NCI-H460 (cell line): Measurements from ENCODE around the gene PTBP3. TPM values are rescaled to one million over a fixed set of nuclear protein-coding genes. Genes with fewer than 3 reads are reported as not detected.
"Not testable (repeated sequence)": the region's sequence is repeated elsewhere in the genome, so short reads cannot be mapped to it uniquely, and the experiment has no call there.

Experiments
- DNase-seq: peaks from one replicate; pipeline ENCODE4 v3.0.0-alpha.2; 2016; ENCODE audit warnings: low read depth; ENCODE audit errors: extremely low read depth
- total RNA-seq: library from RNA; depleted of rRNA; stranded (reverse); fragments of >200 nt; shearing (Covaris generic); gene quantifications from 2 replicates; pipeline ENCODE4 v1.2.3, GENCODE V29; 2014

PTBP3 gene
- total RNA-seq, 1 experiment from 2014 or later: 79.9 TPM

- no peak for DNase-seq
Measured at GRCh38 chr9:112325127-112325526, 8.3 kb downstream of the PTBP3 start.

- no peak for DNase-seq
Measured at GRCh38 chr9:112323378-112323854, 10.0 kb downstream of the PTBP3 start.

GRCh38 chr9:112322701-112323377 is 10.6 kb downstream of the PTBP3 start:
- DNase-seq: no peak

- no peak for DNase-seq
Measured at GRCh38 chr9:112316258-112316943, 17.0 kb downstream of the PTBP3 start.

DNA sequence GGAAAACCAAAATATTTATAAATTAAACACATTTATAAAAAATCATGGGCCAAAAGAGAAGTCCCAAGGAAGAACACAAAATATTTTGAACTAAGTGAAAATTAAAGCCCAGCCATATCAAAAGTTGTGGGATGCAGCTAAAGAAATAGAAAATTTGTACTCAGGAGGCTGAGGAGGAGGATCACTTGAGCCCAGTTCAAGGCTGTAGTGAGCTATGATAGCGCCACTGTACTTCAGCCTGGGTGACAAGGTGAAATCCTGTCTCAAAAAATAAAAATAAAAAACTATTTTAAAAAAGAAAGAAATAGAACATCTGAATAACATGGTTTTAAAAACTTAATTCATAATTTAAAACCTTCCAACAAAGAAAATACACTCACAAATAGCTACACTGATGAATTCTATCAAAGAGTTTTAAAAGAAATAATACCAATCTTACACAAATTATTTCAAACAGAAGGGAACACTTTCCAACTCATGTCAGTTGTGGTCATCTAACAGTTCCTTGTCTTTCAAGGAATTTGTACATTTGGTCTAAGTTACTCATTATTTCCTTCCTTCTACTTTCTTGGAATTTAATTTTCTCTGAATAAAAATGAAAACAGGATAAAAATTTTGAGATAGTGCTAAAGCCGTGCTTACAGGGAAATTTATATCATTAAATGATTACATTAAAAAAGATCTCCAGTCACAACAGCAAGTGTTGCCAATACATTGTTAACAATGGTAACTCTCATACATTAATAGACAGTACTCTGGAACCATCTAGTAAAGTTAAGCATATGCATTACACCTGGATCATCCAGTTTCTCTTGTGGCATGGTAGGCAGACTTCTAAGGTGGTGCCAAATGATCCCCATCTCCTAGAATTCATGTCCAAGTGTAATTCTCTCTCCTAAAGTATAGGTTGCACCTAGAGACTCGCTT is 17.8 kb downstream of the PTBP3 start:
- no peak for DNase-seq

- DNase-seq: no peak
Measured at GRCh38 chr9:112312139-112312538, 21.3 kb downstream of the PTBP3 start.

- no peak for DNase-seq
Measured at GRCh38 chr9:112311497-112311896, 21.9 kb downstream of the PTBP3 start.

DNA sequence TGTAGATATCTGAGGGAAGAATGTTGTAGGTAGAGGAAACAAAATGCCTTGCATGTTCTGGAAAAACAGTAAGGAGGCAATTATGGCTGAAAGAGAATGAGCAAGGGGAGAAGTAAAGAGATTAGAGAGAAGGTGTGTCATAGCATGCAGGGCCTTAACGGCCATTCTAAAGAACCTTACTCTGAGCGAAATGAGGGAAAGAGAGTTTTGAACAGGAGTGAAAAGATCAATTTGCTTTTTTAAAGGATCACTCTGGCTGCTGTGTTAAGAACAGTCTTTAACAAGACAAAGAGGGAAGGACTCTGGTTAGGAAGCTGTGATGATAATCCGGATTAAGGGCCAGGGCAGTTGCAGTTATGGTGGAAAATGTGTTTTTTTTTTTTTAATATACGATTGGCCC is 22.6 kb downstream of the PTBP3 start:
- no peak for DNase-seq

GRCh38 chr9:112308588-112308987 is 24.8 kb downstream of the PTBP3 start:
- no peak for DNase-seq

DNA sequence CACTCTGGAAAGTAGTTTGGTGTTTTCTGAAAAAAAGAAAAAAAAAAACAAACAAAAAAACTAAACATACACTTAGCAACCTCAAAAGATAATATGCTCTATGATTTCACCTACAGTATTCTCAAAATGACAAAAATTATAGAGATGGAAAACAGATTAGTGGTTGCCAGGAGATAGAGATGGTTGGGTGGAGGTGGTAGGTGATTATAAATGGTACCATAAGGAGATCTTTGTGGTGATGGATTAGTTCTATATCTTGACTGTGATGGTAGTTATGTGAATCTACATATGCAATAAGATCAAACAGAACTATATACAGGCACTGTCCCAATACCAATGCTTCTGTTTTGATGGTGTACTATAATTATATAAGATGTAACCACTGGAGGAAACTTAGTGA is 32.0 kb downstream of the PTBP3 start:
- DNase-seq: no peak

DNA sequence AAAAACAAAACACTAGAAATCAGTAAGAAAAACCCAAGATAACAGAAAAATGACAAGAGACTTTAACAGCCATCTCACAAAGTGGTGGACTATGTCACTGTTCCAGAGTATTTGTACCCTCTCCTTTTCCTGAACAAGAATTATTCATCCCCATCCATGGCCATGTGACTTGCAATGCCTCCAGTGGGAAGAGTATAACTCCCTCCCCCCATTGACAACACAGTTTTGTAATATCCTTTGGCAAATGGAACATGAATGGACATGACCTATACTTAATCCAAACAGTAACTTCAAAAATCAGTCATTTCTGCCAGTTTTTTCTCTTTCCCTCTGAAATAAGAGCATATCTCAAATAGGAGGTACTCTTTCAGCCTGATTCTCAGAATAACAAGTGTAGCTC is 33.9 kb downstream of the PTBP3 start:
- DNase-seq: no peak

- no peak for DNase-seq
Measured at GRCh38 chr9:112296929-112297328, 36.5 kb downstream of the PTBP3 start.

- no peak for DNase-seq
Measured at GRCh38 chr9:112295174-112295573, 38.2 kb downstream of the PTBP3 start.

- no peak for DNase-seq
Measured at GRCh38 chr9:112288029-112288428, 45.4 kb downstream of the PTBP3 start.

DNA sequence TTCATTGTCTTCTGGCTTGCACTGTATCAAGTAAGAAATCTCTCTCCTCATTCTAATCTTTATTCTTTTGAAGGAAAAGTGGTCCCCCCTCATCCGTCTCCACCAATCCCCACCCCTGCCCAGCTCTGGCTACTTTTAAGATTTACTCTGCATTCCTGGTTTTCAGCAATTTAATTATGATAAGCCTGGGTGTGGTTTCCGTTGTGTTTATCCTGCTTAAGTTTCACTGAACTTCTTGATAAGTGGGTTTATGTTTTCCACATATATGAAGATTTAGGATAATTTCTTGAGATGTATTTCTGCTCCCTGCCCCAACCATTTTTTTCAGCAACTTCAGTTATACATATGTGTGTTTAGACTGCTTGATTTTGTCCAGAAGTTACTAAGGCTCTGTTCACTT is 46.5 kb downstream of the PTBP3 start:
- DNase-seq: no peak

- DNase-seq: no peak
Measured at GRCh38 chr9:112285056-112285455, 48.4 kb downstream of the PTBP3 start.

GRCh38 chr9:112283582-112284253 is 49.7 kb downstream of the PTBP3 start:
- no peak for DNase-seq

GRCh38 chr9:112282841-112283240 is 50.6 kb downstream of the PTBP3 start:
- not testable (repeated sequence) for DNase-seq

DNA sequence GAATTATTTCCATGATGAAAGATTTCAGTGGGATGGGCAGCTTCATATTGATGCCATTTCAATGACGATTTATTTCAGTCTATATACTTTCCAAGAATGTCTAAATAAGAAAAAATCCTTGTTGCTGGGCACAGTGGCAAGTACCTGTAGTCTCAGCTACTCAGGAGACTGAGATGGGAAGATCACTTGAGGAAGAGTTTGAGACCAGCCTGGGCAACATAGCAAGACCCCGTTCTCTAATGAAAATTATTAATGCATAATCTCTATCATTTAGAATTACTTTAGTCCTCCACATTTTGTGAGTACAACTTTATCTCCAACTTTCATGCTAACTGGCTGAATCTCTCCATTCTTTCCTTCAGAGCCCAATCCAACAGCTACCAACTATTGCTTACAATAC is 52.5 kb downstream of the PTBP3 start:
- no peak for DNase-seq

GRCh38 chr9:112279501-112279900 is 53.9 kb downstream of the PTBP3 start:
- DNase-seq: no peak

DNA sequence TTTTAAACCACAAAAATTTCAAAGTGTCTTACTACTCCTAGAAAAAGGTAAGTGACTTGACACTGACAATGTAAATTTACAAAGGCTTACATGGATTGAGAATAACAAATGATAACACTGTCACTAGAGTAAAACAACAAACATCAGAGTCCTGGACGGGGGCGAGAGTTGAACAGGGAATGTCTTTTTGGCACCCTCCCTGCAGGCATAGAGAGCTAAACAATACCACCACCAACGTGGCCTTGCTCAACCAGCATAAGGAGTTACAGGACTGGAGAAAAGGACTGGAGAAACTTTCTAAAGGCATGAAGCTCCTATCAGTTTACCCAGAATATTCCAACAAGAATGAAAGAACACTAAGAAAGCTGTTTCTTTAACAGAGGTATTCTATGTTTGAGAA is 55.3 kb downstream of the PTBP3 start:
- DNase-seq: no peak
